Measurements from ENCODE around the gene TCFL5.

- TF ChIP-seq CTCF (IDR thresholded peaks at IDR 0.05) (no peak), POLR2A (IDR thresholded peaks at IDR 0.05) (no peak)
These were observed 14.9 kb upstream of the TCFL5 start for GRCh38 chr20:62876501-62876901.

Measured in esophagus squamous epithelium (tissue), 4 donors.